Middle frontal gyrus (tissue), 1 donor: ENCODE data around the gene GPM6B.
"Not testable (repeated sequence)": the region's sequence is repeated elsewhere in the genome, so short reads cannot be mapped to it uniquely, and the experiment has no call there.

Source experiments
- DNase-seq: peaks from one replicate; pipeline ENCODE4 v3.0.0-alpha.2; 2015; ENCODE audit warnings: low spot score; ENCODE audit errors: extremely low spot score

Gene GPM6B

GRCh38 chrX:13732246-13733067, 84.4 kb downstream of the GPM6B start:
- no peak for DNase-seq

- DNase-seq = not testable (repeated sequence)
Measured at GRCh38 chrX:13730523-13730922, 86.4 kb downstream of the GPM6B start.

- DNase-seq = not testable (repeated sequence)
Measured at GRCh38 chrX:13726583-13726982, 90.3 kb downstream of the GPM6B start.

- DNase-seq = not testable (repeated sequence)
Measured at GRCh38 chrX:13724878-13725277, 92.0 kb downstream of the GPM6B start.

- no peak for DNase-seq
Measured at GRCh38 chrX:13721819-13722519, 94.9 kb downstream of the GPM6B start.

- no peak for DNase-seq
Measured at GRCh38 chrX:13721371-13721770, 95.5 kb downstream of the GPM6B start.
